HT-29 (cell line): ENCODE data around the gene FBXO47. TPM values are rescaled to one million over a fixed set of nuclear protein-coding genes. Genes with fewer than 3 reads are reported as not detected.
"Not testable (repeated sequence)": the region's sequence is repeated elsewhere in the genome, so short reads cannot be mapped to it uniquely, and the experiment has no call there.

Experiments
- DNase-seq: peaks from one replicate; pipeline ENCODE4 v3.0.0-alpha.2; 2015; ENCODE audit warnings: low spot score
- total RNA-seq: library from RNA; depleted of rRNA; stranded (reverse); fragments of >200 nt; shearing (Covaris generic); gene quantifications from 2 replicates; pipeline ENCODE4 v1.2.3, GENCODE V29; 2014

Gene FBXO47
- total RNA-seq, 1 experiment from 2014 or later = not detected

GRCh38 chr17:38922538-38923297, 44.5 kb downstream of the FBXO47 start:
- DNase-seq = peak; percentile 80

- peak; percentile 22 for DNase-seq
Measured at GRCh38 chr17:38921756-38922411, 45.3 kb downstream of the FBXO47 start.

GRCh38 chr17:38920374-38921291, 46.6 kb downstream of the FBXO47 start:
- DNase-seq = no peak

GRCh38 chr17:38919316-38920078, 47.7 kb downstream of the FBXO47 start:
- DNase-seq = no peak

GRCh38 chr17:38918916-38919315, 48.3 kb downstream of the FBXO47 start:
- no peak for DNase-seq

GRCh38 chr17:38918129-38918913, 48.9 kb downstream of the FBXO47 start:
- DNase-seq = no peak

GRCh38 chr17:38917259-38917658, 49.9 kb downstream of the FBXO47 start:
- DNase-seq = no peak

GRCh38 chr17:38916771-38917170, 50.4 kb downstream of the FBXO47 start:
- no peak for DNase-seq

- DNase-seq = peak; percentile 14
Measured at GRCh38 chr17:38915639-38915995, 51.6 kb downstream of the FBXO47 start.

GRCh38 chr17:38914741-38915638, 52.2 kb downstream of the FBXO47 start:
- DNase-seq = peak; percentile 83

GRCh38 chr17:38912221-38912813, 54.9 kb downstream of the FBXO47 start:
- no peak for DNase-seq

- not testable (repeated sequence) for DNase-seq
Measured at GRCh38 chr17:38911731-38912081, 55.5 kb downstream of the FBXO47 start.

- no peak for DNase-seq
Measured at GRCh38 chr17:38911081-38911730, 56.0 kb downstream of the FBXO47 start.

- no peak for DNase-seq
Measured at GRCh38 chr17:38910325-38910724, 56.9 kb downstream of the FBXO47 start.

- DNase-seq = peak; percentile 70
Measured at GRCh38 chr17:38908676-38909181, 58.5 kb downstream of the FBXO47 start.

GRCh38 chr17:38907930-38908675, 59.1 kb downstream of the FBXO47 start:
- no peak for DNase-seq

- no peak for DNase-seq
Measured at GRCh38 chr17:38906460-38907228, 60.6 kb downstream of the FBXO47 start.
